Measurements from ENCODE around the gene MELTF. TPM values are rescaled to one million over a fixed set of nuclear protein-coding genes. Genes with fewer than 3 reads are reported as not detected.

The MELTF gene
- total RNA-seq, 2 experiments from 2014 or later, result 9.6 to 14.6 TPM

GRCh38 chr3:197050511-197050910 is 20.9 kb upstream of the MELTF start:
- POLR2A ChIA-PET, result no interaction called here
- H3K27ac ChIP-seq (ENCODE audit: low read depth, low read length, poor library complexity, severe bottlenecking), result no peak overlapping the region
- no peak overlapping the region for H3K4me3 ChIP-seq (ENCODE audit: low read depth, low read length, poor library complexity, severe bottlenecking)

GRCh38 chr3:197042539-197042938 is 12.9 kb upstream of the MELTF start:
- Histone ChIP-seq H3K36me3 (ENCODE audit: insufficient read depth, low read length) (peaks cover 27% of the 10 kb centered on the region), H3K9me2 (ENCODE audit: insufficient read depth, low read length) (no peaks in the 10 kb centered on the region), H2AFZ (ENCODE audit: low read length) (no peak overlapping the region), H3K4me1 (ENCODE audit: insufficient read depth, low read length, poor library complexity, severe bottlenecking) (no peaks in the 10 kb centered on the region), H3K27ac (ENCODE audit: low read depth, low read length, poor library complexity, severe bottlenecking) (no peak overlapping the region), H3K4me2 (ENCODE audit: low read length) (no peak overlapping the region), H4K20me1 (ENCODE audit: insufficient read depth, low read length) (no peaks in the 10 kb centered on the region), H3K79me2 (ENCODE audit: insufficient read depth, low read depth, low read length) (no peaks in the 10 kb centered on the region), H3K4me3 (ENCODE audit: low read depth, low read length, poor library complexity, severe bottlenecking) (no peak overlapping the region), H3K9me3 (ENCODE audit: low read length) (no peaks in the 10 kb centered on the region)
- intact Hi-C loops (cut with micrococcal nuclease; ENCODE audit: unreplicated experiment), result no loop called here
- BruUV-seq (replicated peaks), result no TSS peak
- ChIA-PET POLR2A (interaction anchor here (0.6 to 1.0 kb wide), 5 partner anchors 9 to 246 kb away, joined by 3 to 7 read pairs (median 3); no protein-coding TSS in a partner anchor), CTCF (ENCODE audit: unreplicated experiment) (interaction anchor here (1.6 kb wide), 1 partner anchor 13 kb away, joined by 5 read pairs; the partner anchor contains the start of gene MELTF)
- TF ChIP-seq EZH2phosphoT487 (IDR thresholded peaks at IDR 0.05; ENCODE audit: borderline replicate concordance, low read depth, low read length) (no peak), CTCF (conservative IDR thresholded peaks at IDR 0.05; ENCODE audit: low read length) (no peak)
- no peak for DNase-seq (ENCODE audit: low spot score)

More at GRCh38 chr3:197050511-197050910, 20.9 kb upstream of the MELTF start:
- H2AFZ ChIP-seq (ENCODE audit: low read length), result no peak overlapping the region
- TF ChIP-seq CTCF (conservative IDR thresholded peaks at IDR 0.05; ENCODE audit: low read length) (no peak), EZH2phosphoT487 (IDR thresholded peaks at IDR 0.05; ENCODE audit: borderline replicate concordance, low read depth, low read length) (no peak)
- intact Hi-C loops (cut with micrococcal nuclease; ENCODE audit: unreplicated experiment), result no loop called here
- no peaks in the 10 kb centered on the region for H3K9me3 ChIP-seq (ENCODE audit: low read length)
- BruUV-seq (replicated peaks), result no TSS peak
- peaks cover 51% of the 10 kb centered on the region for H3K36me3 ChIP-seq (ENCODE audit: insufficient read depth, low read length)
- no peaks in the 10 kb centered on the region for H4K20me1 ChIP-seq (ENCODE audit: insufficient read depth, low read length)
- CTCF ChIA-PET (ENCODE audit: unreplicated experiment), result no interaction called here
- H3K4me1 ChIP-seq (ENCODE audit: insufficient read depth, low read length, poor library complexity, severe bottlenecking), result no peaks in the 10 kb centered on the region
- no peak for DNase-seq (ENCODE audit: low spot score)
- H3K79me2 ChIP-seq (ENCODE audit: insufficient read depth, low read depth, low read length), result no peaks in the 10 kb centered on the region
- no peak overlapping the region for H3K4me2 ChIP-seq (ENCODE audit: low read length)
- no peaks in the 10 kb centered on the region for H3K9me2 ChIP-seq (ENCODE audit: insufficient read depth, low read length)

- Histone ChIP-seq H3K36me3 (ENCODE audit: insufficient read depth, low read length) (peaks cover 27% of the 10 kb centered on the region), H4K20me1 (ENCODE audit: insufficient read depth, low read length) (no peaks in the 10 kb centered on the region), H3K9me2 (ENCODE audit: insufficient read depth, low read length) (no peaks in the 10 kb centered on the region), H3K4me3 (ENCODE audit: low read depth, low read length, poor library complexity, severe bottlenecking) (no peak overlapping the region), H3K4me2 (ENCODE audit: low read length) (no peak overlapping the region), H2AFZ (ENCODE audit: low read length) (no peak overlapping the region), H3K9me3 (ENCODE audit: low read length) (no peaks in the 10 kb centered on the region), H3K4me1 (ENCODE audit: insufficient read depth, low read length, poor library complexity, severe bottlenecking) (no peaks in the 10 kb centered on the region), H3K79me2 (ENCODE audit: insufficient read depth, low read depth, low read length) (no peaks in the 10 kb centered on the region), H3K27ac (ENCODE audit: low read depth, low read length, poor library complexity, severe bottlenecking) (no peak overlapping the region)
- CTCF ChIA-PET (ENCODE audit: unreplicated experiment), result interaction anchor here (1.6 kb wide), 1 partner anchor 12 kb away, joined by 5 read pairs; the partner anchor contains the start of gene MELTF
- no TSS peak for BruUV-seq (replicated peaks)
- no peak for TF ChIP-seq CTCF (conservative IDR thresholded peaks at IDR 0.05; ENCODE audit: low read length)
- no peak for TF ChIP-seq EZH2phosphoT487 (IDR thresholded peaks at IDR 0.05; ENCODE audit: borderline replicate concordance, low read depth, low read length)
- intact Hi-C loops (cut with micrococcal nuclease; ENCODE audit: unreplicated experiment), result no loop called here
- DNase-seq (ENCODE audit: low spot score), result no peak
- POLR2A ChIA-PET, result interaction anchor here (0.6 to 1.0 kb wide), 3 partner anchors 10 to 175 kb away, joined by 3 to 6 read pairs (median 3); no protein-coding TSS in a partner anchor
Measured at GRCh38 chr3:197041875-197042488, 12.4 kb upstream of the MELTF start.

Measured in OCI-LY7 (cell line).